Measurements from ENCODE around the gene CACNA1S. TPM values are rescaled to one million over a fixed set of nuclear protein-coding genes. Genes with fewer than 3 reads are reported as not detected.

Gene CACNA1S
- not detected in 2 replicates for total RNA-seq (2014; rRNA removed; shearing (Covaris generic))

DNA sequence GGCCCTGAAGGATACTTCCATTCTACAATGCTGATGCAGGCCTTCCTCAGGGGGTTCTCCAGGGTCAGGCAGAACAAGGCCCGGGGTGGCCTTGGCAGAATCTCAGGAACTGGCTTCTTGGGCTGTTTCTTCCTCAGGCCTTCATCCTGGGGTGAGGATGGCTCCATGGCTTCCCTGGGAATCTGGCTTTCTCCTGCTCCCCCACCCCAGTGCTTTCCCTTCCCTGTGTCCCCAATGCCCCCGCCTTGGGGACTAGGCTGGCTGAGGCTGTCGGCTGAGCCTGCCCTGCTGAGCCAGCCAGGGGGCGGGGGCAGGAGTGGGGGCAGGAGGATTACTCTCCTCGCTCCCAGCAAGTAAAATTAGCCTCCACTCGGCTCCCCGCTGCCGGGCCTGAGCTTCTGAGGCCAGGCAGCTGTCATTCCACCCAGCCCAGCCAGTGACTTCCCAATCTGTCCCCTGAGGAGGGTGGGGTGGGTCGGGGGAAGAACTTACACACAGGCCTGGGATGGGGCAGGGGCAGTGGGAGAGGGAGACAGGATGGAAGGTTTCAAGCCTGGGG, at the start of gene CACNA1S:
Gene CACNA1S, minus strand, starts transcription at position 254 of the 559 bp plus-strand sequence. Its CDS starts 87 bp downstream, at position 167.
- no peak for DNase-seq (ENCODE audit: low read depth)

DNA sequence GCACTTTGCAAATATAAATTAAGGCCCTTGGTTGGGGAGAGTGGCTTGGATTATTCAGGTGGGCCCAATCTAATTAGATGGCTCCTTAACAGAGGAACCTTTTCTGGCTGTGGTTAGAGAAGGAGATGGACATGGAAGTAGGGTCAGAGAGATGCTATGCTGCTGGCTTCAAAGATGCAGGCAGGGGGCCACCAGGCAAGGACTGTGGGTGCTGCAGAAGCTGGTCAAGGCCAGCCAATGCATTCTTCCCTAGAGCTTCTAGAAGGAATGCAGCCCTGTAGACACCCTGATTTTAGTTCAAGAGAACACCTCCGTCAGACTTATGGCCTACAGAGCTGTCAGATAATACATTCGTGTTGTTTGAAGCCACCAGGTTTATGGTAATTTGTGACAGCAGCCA, 45.7 kb upstream of the CACNA1S start:
- no peak for DNase-seq (ENCODE audit: low read depth)

GRCh38 chr1:201156819-201157218, 44.6 kb upstream of the CACNA1S start:
- no peak for DNase-seq (ENCODE audit: low read depth)

DNA sequence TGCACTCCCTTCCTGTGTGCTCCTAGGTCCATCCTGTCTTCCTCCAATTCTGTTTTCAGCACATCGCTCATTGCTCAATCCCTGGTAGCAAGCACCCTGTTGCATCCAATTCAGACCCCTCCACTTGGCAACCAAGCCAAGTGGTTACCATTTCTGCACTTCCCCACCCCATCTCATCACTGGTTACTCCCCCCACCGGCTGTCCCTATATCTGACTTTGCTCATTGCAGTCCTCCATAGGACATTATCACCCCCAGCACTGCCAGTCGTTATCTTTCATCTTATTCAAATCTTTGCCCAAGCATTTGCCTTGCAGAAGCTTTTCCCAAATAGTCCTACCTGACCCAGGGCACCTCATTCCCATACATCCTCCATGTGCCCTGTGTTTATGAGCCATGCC, 44.1 kb upstream of the CACNA1S start:
- DNase-seq (ENCODE audit: low read depth): no peak

GRCh38 chr1:201155354-201155753, 43.1 kb upstream of the CACNA1S start:
- no peak for DNase-seq (ENCODE audit: low read depth)

DNA sequence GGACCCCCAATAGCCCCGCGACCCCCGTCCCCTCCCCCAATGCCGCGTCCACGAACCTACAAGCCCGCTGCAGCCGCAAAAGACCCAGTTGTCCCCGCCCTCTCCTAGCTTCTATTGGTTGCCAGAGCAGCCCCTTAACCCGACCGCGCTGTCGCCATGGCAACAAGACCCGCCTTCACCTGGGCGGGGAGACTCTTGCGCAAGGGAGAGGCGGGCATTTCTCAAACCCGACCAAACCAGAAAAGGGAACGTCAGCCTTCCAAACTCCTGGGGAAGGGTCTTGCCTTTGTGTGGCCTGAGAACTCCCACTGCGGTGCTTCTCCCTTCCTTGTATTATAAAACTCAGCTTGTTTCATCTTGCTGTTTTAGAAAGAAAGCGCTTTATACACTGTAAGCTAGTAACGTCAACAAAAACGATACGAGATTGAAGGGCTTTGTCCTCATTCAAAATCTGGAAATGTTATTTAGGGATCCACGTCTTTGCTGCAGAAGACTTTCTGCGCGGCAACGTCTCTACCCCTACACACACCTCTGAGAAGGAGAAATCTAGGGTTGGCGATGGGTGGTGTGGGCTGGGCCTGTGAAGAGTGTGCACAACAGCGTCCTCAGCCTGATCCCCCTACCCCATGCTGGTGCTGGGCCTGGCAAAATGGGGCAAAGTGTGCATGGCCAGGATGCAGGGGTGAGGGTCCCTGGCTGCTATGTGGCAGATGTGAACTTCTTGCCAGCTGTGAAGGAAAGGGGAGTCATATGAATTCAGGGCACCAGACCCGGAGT, 42.4 kb upstream of the CACNA1S start, which contains the start of gene TMEM9:
Gene TMEM9, minus strand, starts transcription at position 86 of the 777 bp plus-strand sequence. CDS start 551 bp downstream, outside the sequence.
- peak; percentile 97 for DNase-seq (ENCODE audit: low read depth)

DNA sequence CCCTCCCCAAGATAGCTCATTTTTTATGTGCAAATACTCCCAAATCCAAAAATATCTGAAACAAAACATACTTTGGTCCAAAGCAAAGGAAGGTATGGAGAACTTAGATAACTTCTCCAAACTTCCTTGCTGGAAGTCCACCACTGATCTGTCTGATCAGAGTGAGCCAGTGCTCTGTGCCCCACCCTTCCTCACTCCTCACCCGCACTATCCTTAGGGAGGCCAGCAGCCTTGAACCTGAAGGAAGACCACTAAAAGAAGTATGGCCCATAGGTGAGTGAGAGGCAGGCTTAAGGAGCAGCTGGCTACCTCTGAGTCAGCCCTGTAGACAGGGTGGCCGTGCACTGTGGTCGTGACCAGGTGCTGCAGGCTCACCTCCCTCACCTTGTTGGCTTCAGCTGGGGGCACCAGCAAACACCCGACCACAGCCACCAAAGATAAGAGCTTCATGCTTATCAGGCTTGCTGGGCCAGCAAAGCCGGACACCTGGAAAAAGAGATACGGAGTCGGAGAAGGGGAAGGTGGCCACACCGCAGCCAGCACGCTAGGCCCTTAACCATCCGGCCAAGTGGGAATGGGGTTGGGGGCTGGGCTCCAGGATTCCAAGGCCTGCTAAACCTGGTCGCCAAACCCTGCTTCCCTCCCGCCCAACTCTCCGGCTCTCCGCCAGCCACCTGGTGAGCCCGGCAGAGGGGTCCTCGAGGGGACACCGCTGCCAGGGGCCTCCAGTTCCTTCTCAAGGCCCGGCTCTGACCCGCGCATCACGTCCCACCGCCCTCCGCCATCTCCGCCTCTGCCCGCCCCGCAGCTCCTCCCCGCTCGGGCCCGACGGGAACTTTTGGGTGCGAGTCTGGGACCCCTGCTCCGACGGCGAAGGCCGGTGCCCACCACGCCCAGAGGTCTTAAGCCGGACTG, 41.5 kb upstream of the CACNA1S start:
- no peak for DNase-seq (ENCODE audit: low read depth)

- peak; percentile 22 for DNase-seq (ENCODE audit: low read depth)
Measured at GRCh38 chr1:201149400-201149799, 37.2 kb upstream of the CACNA1S start.

GRCh38 chr1:201147396-201148015, 35.3 kb upstream of the CACNA1S start:
- no peak for DNase-seq (ENCODE audit: low read depth)

DNA sequence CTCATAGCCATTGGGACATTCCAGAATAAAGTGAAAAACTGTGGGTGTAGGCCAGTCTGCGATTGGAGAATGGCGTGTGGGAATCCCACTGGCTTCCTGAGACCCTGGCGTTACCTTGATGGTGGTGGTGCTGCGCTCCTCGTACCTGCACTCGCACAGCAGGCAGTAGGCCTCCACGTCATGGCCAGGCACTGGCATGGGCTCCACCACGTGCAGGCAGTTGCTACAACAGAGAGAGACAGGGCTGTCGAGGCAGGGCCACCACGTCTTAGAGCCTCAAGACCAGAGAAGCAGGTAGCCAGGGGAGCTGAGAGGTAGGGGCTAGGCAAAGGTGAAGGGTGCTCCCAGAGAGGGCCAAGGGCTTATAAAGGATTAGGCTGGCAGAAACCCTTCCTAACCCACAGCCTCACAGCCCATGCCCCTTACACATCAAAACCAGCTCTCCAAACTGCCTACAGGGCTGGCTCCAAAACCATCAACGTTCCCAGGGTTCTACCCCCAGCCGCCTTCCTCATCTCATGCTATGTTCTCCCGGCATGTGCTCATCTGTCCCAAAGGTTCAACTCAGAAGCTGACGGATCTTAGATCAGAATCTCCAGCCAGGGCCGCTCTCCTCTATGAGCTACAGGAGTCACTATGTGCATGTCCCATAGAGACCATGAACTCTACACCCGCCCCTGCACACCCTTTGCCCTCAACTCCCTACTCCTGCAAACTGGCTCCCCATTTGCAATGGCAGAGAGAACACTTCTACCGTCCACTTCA, 34.6 kb upstream of the CACNA1S start:
- DNase-seq (ENCODE audit: low read depth): no peak

DNA sequence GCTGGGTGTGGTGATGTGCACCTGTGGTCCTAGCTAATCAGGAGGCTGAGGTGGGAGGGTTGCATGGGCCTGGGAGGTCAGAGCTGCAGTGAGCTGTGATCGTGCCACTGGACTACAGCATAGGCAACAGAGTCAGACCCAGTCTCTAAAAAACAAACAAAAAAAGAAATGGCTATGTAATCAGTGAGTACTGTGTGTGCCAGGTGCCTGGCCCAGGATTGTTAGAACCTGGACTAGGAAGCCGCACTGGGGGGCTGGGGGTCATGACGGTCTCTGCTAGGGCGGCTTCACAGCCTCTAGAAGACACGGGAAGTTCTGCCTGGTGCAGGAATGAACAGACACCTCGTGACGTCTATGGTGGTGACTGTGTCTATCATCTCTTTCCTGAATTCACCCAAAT, 33.6 kb upstream of the CACNA1S start:
- no peak for DNase-seq (ENCODE audit: low read depth)

DNA sequence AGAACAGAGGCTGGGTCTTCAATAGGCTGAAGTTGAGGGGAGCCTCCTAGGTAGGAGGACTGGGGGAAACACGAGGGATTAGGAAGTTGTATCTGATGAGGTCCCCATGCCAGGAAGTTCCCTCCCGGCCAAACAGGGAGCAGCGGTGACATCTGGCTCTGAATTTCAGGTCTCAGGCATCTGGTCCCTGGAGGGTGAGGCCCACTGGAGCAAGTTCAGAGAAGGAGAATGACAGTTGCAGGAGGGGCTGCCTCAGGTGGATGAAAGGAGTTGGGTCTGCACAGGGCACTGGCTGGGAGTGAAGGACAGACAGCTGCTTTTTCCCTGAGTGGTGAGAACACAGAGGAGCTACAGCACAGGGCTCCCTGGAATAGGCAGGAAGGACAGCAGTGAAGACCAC, 32.9 kb upstream of the CACNA1S start:
- no peak for DNase-seq (ENCODE audit: low read depth)

GRCh38 chr1:201144701-201145100, 32.5 kb upstream of the CACNA1S start:
- no peak for DNase-seq (ENCODE audit: low read depth)

- DNase-seq (ENCODE audit: low read depth): no peak
Measured at GRCh38 chr1:201143726-201144635, 31.8 kb upstream of the CACNA1S start.

DNA sequence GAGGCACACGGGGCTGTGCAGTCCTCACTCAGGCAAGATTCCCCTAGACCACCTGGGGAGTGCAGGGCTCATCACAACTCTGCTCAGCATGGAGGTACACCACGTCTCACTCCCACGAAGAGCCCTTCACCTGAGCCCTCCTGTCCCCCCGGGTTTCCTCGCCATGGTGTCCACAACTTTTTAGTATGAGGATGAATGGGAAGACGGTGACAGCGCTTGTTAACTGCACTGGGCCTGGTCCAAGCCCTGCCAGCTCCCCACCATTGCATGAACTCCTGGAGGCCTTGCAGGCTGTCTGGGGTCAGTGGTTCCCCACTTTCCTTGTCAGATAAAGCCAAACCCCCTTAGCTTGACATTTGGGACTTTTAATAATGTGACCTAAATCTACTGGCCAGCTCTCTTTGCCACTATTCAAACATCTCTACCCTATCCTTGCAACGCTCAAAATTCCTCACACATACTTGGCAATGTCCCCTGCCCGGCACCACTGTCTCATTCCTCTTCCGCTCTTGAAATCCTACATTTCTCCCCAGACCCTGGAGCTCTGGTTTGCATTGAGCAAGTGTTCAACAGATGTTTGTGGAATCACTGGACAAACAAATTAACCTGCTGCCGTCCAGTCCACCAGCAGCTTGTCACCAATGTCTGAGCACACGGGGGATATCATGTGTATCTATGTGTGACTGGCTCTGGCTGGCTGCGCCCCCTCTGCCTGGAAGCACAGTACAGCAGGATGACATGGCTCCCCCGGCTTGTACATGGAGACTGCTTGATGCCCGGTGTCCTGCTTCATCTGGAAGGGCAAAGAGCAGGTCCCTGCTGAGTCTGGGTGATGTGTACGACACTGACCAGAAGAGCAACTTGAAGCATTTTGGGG, 30.9 kb upstream of the CACNA1S start:
- no peak for DNase-seq (ENCODE audit: low read depth)

- DNase-seq (ENCODE audit: low read depth): no peak
Measured at GRCh38 chr1:201142011-201142848, 30.0 kb upstream of the CACNA1S start.

DNA sequence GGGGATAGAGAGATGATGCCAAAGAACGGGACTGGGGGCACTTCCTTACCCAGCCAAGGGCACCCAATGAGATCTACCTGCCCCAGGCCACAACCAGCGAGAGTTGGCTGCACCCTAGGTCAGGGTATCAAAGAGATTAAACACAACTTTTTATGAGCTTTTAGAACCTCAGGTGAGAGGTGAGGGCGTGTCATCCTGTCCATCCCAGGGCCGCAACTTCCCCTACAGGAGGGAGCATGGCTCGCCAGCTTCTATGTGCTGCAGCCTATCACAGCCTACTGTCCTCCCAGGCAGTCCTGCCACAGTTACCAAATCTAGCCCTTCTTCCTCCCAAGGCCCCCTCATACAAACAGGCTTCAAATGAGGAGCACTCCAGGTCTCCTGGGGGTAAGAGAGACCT, 29.2 kb upstream of the CACNA1S start:
- no peak for DNase-seq (ENCODE audit: low read depth)

DNA sequence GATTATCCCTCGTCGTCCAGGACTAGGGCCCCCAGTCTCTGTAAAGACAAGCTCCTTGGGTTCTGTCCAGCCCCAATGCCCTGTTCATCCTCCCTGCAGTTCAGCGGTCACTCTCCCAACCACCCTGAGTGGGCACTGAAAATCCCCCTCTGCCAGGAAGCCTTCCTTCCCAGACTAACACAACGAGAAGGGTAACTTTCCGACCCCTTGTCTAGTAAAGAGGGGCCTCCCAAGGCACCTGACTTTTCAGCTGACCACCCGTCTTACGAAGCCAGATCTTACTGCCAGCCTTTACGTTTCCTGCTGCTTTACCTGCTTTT, 28.7 kb upstream of the CACNA1S start:
- DNase-seq (ENCODE audit: low read depth): no peak

Data from Daoy (cell line).